Activated naive CD4-positive, alpha-beta T cell treated with anti-CD3 and anti-CD28 coated beads, Interleukin-2, amount 50 U/mL, for 72 hours (primary cell): Measurements from ENCODE around the gene WDTC1. TPM values are rescaled to one million over a fixed set of nuclear protein-coding genes. Genes with fewer than 3 reads are reported as not detected.
A peak's percentile ranks its signal among the peaks of the same experiment; 100 is the strongest.
"Not testable (repeated sequence)": the region's sequence is repeated elsewhere in the genome, so short reads cannot be mapped to it uniquely, and the experiment has no call there.

ENCODE experiments used
- ATAC-seq, 2 donors: fragments of 150-1000 bp; cut with Tn5 transposase; 2 replicates each; pipeline ENCODE4 v1.10.0; 2021; ENCODE audit warnings: mild to moderate bottlenecking in 2 of 2, moderate library complexity in 2 of 2
- DNase-seq, 2 donors: peaks; one replicate each; pipeline ENCODE4 v3.0.0; 2021 to 2022; ENCODE audit warnings: low spot score in 2 of 2
- H3K27ac Mint-ChIP-seq, 2 donors: one replicate each; pipeline ENCODE4 v1.8.0; 2022; ENCODE audit warnings: mild to moderate bottlenecking in 2 of 2, mixed read lengths in 2 of 2
- H3K36me3 Mint-ChIP-seq, 2 donors: one replicate each; pipeline ENCODE4 v1.8.0; 2022; ENCODE audit warnings: mixed read lengths in 2 of 2
- H3K9me3 Mint-ChIP-seq, 2 donors: one replicate each; pipeline ENCODE4 v1.8.0; 2022; ENCODE audit warnings: mixed read lengths in 2 of 2
- total RNA-seq, 2 donors: library from RNA; stranded (reverse); gene quantifications; one replicate each; pipeline ENCODE4 v1.2.3, GENCODE V29; 2022

The WDTC1 gene
- total RNA-seq, 2 donors from 2014 or later: 26.4 to 36.1 TPM

GRCh38 chr1:27235827-27236226 is 1.4 kb downstream of the WDTC1 start:
- H3K27ac Mint-ChIP-seq: peak overlapping the region in 1 of 2 donors; percentile 91
- no peaks in the 10 kb centered on the region for H3K9me3 Mint-ChIP-seq
- ATAC-seq (no peak), DNase-seq (no peak)
- peaks cover 0 to 6% of the 10 kb centered on the region in 2 donors for H3K36me3 Mint-ChIP-seq

GRCh38 chr1:27237112-27237511 is 2.7 kb downstream of the WDTC1 start:
- Mint-ChIP-seq H3K36me3 (peaks cover 0 to 6% of the 10 kb centered on the region in 2 donors), H3K27ac (no peak overlapping the region), H3K9me3 (no peaks in the 10 kb centered on the region)
- DNase-seq: no peak
- no peak for ATAC-seq

GRCh38 chr1:27238032-27238431 is 3.6 kb downstream of the WDTC1 start:
- Mint-ChIP-seq H3K36me3 (peaks cover 0 to 6% of the 10 kb centered on the region in 2 donors), H3K9me3 (no peaks in the 10 kb centered on the region), H3K27ac (no peak overlapping the region)
- ATAC-seq (no peak), DNase-seq (no peak)

GRCh38 chr1:27241677-27242076 is 7.2 kb downstream of the WDTC1 start:
- ATAC-seq: no peak
- H3K36me3 Mint-ChIP-seq: no peaks in the 10 kb centered on the region
- DNase-seq: no peak

GRCh38 chr1:27243665-27244064 is 9.2 kb downstream of the WDTC1 start:
- not testable (repeated sequence) for H3K36me3 Mint-ChIP-seq, H3K9me3 Mint-ChIP-seq, ATAC-seq, DNase-seq
- H3K27ac Mint-ChIP-seq: peak overlapping the region in 1 of 2 donors; percentile 9

More at GRCh38 chr1:27241677-27242076, 7.2 kb downstream of the WDTC1 start:
- Mint-ChIP-seq H3K27ac (no peak overlapping the region), H3K9me3 (no peaks in the 10 kb centered on the region)

GRCh38 chr1:27246194-27246593 is 11.8 kb downstream of the WDTC1 start:
- ATAC-seq (no peak), DNase-seq (no peak)
- Mint-ChIP-seq H3K9me3 (no peaks in the 10 kb centered on the region), H3K27ac (no peak overlapping the region), H3K36me3 (no peaks in the 10 kb centered on the region)

GRCh38 chr1:27253596-27253995 is 19.2 kb downstream of the WDTC1 start:
- no peaks in the 10 kb centered on the region for H3K36me3 Mint-ChIP-seq
- ATAC-seq (peak; percentile 52 to 53), DNase-seq (no peak)
- H3K27ac Mint-ChIP-seq: peak overlapping the region; percentile 85 to 99
- peaks cover 0 to 6% of the 10 kb centered on the region in 2 donors for H3K9me3 Mint-ChIP-seq

- no peak for DNase-seq
- Mint-ChIP-seq H3K27ac (no peak overlapping the region), H3K36me3 (no peaks in the 10 kb centered on the region), H3K9me3 (peaks cover 0 to 6% of the 10 kb centered on the region in 2 donors)
- ATAC-seq: no peak
Observed at GRCh38 chr1:27255136-27255535, 20.7 kb downstream of the WDTC1 start.

GRCh38 chr1:27257155-27257554 is 22.7 kb downstream of the WDTC1 start:
- DNase-seq (no peak), ATAC-seq (no peak)
- peaks cover 0 to 6% of the 10 kb centered on the region in 2 donors for H3K9me3 Mint-ChIP-seq
- H3K36me3 Mint-ChIP-seq: no peaks in the 10 kb centered on the region
- H3K27ac Mint-ChIP-seq: no peak overlapping the region

- peaks cover 0 to 6% of the 10 kb centered on the region in 2 donors for H3K9me3 Mint-ChIP-seq
- peak in 1 of 2 donors; percentile 5 for DNase-seq
- H3K36me3 Mint-ChIP-seq: no peaks in the 10 kb centered on the region
- peak; percentile 31 to 50 for ATAC-seq
- H3K27ac Mint-ChIP-seq: no peak overlapping the region
Observed at GRCh38 chr1:27258598-27258997, 24.2 kb downstream of the WDTC1 start.

GRCh38 chr1:27267153-27267552 is 32.7 kb downstream of the WDTC1 start:
- Mint-ChIP-seq H3K27ac (no peak overlapping the region), H3K36me3 (peaks cover 0 to 5% of the 10 kb centered on the region in 2 donors), H3K9me3 (no peaks in the 10 kb centered on the region)
- no peak for DNase-seq
- ATAC-seq: no peak

- ATAC-seq: peak; percentile 82 to 93
- DNase-seq: no peak
- Mint-ChIP-seq H3K9me3 (no peaks in the 10 kb centered on the region), H3K36me3 (peaks cover 0 to 5% of the 10 kb centered on the region in 2 donors), H3K27ac (peak overlapping the region in 1 of 2 donors; percentile 0)
Observed at GRCh38 chr1:27269276-27269675, 34.8 kb downstream of the WDTC1 start.

- Mint-ChIP-seq H3K27ac (no peak overlapping the region), H3K9me3 (peaks cover 0 to 6% of the 10 kb centered on the region in 2 donors), H3K36me3 (peaks cover 11 to 14% of the 10 kb centered on the region in 2 donors)
- ATAC-seq (no peak), DNase-seq (no peak)
Observed at GRCh38 chr1:27274204-27274603, 39.8 kb downstream of the WDTC1 start.

GRCh38 chr1:27275696-27276095 is 41.3 kb downstream of the WDTC1 start:
- Mint-ChIP-seq H3K36me3 (peaks cover 11% of the 10 kb centered on the region in 2 donors), H3K27ac (no peak overlapping the region), H3K9me3 (peaks cover 0 to 6% of the 10 kb centered on the region in 2 donors)
- DNase-seq (no peak), ATAC-seq (no peak)

GRCh38 chr1:27284425-27285273 is 50.2 kb downstream of the WDTC1 start:
- Mint-ChIP-seq H3K36me3 (no peaks in the 10 kb centered on the region), H3K27ac (no peak overlapping the region), H3K9me3 (no peaks in the 10 kb centered on the region)
- ATAC-seq: peak; percentile 88 to 90
- DNase-seq: peak; percentile 60 to 89

GRCh38 chr1:27285274-27285660 is 50.8 kb downstream of the WDTC1 start:
- no peaks in the 10 kb centered on the region for H3K36me3 Mint-ChIP-seq
- no peak overlapping the region for H3K27ac Mint-ChIP-seq
- ATAC-seq: no peak

GRCh38 chr1:27285821-27286220 is 51.4 kb downstream of the WDTC1 start:
- H3K9me3 Mint-ChIP-seq, H3K36me3 Mint-ChIP-seq, H3K27ac Mint-ChIP-seq, DNase-seq, ATAC-seq: not testable (repeated sequence)

More at GRCh38 chr1:27285274-27285660, 50.8 kb downstream of the WDTC1 start:
- no peak for DNase-seq
- no peaks in the 10 kb centered on the region for H3K9me3 Mint-ChIP-seq

GRCh38 chr1:27289125-27289524 is 54.7 kb downstream of the WDTC1 start:
- H3K27ac Mint-ChIP-seq, H3K9me3 Mint-ChIP-seq, H3K36me3 Mint-ChIP-seq, ATAC-seq: not testable (repeated sequence)
- peak in 1 of 2 donors; percentile 18 for DNase-seq
